GM19035 (cell line): ENCODE data around the gene SF3A1.
"Not testable (repeated sequence)": the region's sequence is repeated elsewhere in the genome, so short reads cannot be mapped to it uniquely, and the experiment has no call there.

Experiments used
- ATAC-seq: cut with Tn5 transposase; IDR thresholded peaks from one replicate; pipeline ENCODE4 v1.9.1; 2021; ENCODE audit not compliant: unreplicated experiment

SF3A1 gene

DNA sequence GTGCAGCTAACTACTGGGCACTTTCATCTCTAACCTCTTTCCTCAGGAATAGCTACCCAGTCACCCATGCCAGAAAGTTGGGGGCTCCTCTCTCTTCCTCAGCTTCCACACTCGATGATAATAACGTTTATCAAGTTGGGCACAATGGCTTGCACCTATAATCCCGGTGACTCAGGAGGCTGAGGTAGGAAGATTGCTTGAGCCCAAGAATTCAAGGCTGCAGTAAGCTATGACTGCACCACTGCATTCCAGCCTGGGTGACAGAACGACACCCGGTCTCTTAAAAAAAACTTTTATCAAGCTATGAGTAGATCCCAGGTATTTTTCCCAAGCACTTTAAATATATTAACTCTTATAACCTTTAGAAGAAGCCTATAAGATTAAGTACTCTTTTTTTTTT is 2.0 kb downstream of the SF3A1 start:
- no peak for ATAC-seq

DNA sequence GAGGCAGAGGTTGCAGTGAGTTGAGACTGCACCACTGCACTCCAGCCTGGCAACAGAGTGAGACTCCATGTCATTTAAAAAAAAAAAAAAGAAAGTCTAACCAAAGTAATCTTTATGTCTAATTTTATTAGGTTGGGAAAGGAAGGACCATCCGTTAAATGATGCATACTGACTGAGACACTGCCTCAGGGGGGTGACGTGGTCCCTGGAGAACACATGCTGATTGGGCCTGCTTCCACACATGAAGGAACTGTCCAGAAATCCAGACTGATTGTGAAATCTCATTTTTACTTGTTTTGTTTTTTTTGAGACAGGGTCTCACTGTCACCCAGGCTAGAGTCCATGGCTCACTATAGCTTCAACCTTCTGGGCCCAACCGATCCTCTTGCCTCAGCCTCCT is 5.5 kb downstream of the SF3A1 start:
- no peak for ATAC-seq

DNA sequence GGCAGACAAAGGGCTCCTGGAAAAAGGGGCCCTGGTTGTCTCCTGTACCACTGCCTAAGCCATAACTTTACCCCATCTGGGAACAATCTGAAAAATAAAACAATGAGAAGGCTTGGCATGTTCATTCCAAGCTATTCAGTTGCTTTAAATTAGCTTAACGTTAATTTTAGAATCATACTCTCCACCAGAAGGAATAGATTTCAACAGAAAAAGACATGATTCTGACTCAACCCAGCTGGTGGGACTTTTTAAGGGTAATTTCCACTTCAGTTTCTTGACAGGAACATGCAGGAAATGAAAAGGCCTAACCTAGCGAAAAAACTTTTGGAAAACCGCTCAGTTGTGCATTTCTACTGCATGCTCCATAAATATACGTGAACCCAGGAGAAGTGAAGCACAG is 7.9 kb downstream of the SF3A1 start:
- ATAC-seq = no peak

DNA sequence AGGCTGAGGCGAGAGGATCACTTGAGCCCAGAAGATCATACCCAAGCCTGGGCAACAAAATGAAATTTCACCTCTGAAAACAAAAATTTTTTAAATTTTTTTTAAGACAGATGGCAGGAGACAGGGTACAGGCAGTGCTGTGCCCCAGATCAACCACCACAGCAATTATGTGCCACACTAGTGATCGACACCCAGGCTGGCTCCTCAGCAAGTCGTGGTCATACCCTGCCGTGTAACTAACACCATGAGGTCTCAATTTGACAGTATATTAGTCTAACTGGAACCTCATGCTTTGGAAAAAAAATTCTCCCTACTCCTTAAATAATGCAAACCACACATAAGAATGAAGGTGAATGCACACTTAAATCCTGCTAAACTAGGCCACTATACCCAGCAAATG is 8.3 kb downstream of the SF3A1 start:
- no peak for ATAC-seq

DNA sequence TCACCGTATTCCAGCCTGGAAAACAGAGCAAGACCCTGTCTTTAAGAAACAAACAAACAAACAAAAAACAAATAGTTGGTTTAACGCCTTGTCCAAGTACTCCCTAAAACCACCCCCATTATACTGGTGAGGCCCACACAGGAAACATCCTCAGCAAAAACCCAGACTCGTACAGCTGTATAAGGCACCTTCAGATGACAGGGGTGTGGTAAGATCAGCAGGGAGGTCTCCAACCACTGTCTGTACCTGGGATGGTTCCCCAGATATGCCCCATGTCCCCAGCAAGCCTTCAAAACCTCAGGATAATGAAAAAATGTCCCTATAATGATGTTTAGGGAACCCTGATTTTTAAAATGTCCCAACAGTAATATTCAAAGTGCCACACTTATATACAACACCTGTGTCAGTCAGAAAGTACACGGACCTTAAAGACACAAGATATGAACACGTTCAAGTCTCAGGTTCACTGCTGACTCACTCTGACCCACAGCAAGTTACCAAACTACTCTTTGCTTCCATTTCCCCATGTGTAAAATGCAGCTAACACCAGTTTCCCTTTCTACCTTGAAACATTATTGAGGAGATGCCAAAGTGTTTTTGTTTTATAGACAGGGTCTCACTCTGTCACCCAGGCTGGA is 9.3 kb downstream of the SF3A1 start:
- no peak for ATAC-seq

DNA sequence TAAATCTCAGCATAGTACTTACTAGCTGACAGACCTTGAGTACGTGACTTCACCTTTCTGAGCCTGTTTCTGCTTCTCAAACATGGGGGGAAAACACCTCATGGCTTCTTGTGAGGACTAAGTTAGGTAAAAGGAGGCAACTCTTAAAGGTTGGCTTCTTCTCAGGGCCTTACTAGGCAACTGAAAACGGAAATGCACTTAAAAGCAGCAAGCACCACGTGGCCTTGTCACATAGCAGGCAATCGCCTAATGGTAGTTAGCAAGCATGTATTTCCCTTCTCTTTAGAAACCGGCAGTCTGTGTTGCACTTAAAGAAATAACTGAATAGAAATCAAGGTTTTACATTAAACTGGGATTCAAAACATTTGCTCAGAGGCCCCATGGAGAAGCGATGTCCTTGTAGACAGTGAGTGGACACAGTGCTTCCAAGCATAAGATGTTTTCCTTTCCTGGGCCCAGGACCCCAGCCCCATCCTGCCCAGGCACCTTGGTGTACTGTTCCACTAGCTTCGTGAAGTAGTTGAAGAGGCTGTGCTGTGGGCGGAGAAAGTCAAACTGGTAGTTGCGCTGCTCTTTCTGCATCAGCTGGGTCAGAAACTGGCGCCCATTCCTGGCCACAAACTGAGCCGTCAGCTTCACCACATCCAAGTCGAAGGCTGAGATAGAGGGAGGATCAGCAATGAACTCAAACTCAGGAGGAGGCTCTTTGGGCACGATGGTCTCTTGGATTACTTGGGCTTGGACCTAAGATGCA is 12.1 kb downstream of the SF3A1 start:
- no peak for ATAC-seq

DNA sequence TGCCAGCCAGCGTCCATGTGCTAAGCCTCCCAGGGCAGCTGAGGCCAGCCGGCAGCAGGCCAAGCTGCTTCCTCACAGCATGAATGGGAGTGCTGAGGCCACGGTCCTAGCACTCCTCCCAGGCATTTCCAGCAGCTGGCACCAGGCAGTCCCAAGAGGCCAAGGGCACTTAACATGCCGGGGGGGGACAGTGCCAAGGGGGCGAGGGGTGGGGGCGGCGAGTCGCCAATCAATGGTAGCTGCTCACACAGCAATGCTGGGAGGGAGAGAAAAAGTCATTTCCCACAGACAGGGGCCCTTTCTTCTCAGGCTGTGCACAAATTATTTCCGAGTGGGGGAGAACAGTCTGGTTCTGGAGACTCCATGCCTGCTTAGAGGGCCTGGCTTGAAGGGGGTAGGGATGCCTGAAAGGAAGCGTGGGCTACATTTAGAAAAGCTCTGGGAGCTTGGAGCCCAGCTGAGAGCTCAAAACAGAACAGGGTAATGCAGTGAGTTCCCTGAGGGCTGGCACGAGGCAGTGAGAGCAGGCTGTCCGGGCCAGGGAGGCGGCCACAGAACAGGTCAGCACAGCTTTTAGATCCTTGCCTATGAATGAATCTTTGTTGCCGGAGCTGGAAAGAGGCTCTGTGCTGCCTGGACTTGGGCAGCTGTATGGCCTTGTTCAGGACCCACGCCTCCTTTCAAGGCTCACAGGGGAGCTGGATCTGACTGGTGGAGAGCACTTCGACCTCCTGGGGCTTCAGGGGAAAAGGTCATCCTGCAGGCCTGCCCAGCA is 15.6 kb downstream of the SF3A1 start:
- no peak for ATAC-seq

DNA sequence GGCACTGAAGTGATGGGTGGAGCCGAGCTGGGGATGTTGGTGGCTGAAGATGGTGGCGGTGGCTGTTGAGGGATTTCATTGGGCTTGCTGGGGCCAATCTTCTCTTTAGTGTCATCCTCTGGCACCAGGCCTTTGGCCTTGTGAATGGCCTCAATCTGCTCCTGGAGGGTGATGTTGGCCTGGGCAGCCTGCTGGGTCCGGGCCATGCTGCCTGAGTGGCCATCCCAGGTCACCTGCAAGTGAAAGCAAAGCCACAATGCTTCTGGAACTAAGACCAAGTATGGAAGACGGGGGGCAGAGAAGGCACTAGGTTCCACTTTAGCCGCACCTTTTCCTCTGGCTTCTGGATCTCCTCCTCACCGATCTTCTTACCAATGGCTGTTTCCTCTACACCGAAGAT is 17.9 kb downstream of the SF3A1 start:
- ATAC-seq = no peak

DNA sequence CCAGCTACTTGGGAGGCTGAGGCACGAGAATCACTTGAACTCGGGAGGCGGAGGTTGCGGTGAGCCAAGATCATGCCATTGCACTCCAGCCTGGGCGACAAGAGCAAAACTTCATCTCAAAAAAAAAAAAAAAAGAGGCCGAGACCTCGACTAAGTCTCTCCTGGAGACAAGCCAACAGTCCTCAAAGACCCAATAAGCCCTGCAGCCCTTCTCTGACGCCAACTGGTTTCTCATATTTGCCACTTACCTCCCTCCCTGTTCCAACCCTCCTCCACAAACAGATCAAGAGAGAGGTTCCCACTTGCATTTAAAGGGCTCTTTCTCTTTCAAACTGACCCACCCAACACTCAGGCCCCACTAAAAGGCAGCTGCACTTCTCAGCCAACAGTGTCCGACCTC is 18.4 kb downstream of the SF3A1 start:
- ATAC-seq = not testable (repeated sequence)

DNA sequence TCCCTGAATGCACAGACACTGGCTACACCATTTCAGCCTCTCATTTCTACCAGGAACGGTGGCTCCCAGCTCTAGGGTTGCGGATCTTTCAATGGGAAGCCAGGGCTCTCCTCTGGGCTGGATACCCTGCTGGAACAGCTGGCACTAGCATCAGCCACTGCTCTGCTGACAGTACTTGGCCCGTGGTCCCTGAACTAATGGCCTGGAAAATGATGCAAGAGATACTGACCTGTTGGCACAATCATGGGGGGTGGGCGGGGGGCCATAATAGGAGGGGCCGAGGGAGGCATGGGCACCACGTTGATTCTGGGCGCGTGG is 19.3 kb downstream of the SF3A1 start:
- no peak for ATAC-seq

DNA sequence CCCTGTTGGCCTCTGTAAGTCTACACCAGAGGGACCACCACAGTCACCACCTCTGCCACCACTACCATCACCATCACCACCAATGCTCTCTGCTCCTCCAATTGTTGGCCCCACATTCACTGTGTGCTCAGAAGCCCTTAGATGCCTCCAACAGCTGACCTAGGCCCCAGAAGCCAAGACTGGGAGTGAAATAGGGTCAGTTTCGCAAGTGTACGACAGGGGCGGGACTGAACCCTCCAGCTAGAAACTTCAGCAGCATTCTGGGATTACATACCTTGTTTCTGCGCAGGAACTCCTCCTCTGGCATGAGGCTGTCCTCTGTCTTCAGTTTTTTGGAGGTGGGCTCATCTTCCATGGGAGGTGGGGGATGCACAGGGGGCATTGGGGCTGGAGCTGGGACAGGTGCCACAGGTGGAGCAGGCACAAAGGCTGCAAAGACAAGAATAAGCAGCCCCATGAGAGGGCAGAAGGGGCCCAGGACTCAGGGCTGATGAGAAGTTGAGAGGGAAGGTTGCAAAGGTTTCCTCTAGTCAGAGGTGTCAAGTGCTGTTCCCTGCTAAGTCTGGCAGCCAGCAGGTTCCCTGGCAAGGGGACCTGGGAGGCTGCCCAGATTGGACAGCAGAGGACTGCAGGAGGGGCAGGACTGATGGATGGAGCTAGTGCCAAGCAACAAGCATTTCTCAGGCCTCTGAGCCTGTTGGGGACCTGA is 19.8 kb downstream of the SF3A1 start:
- ATAC-seq = no peak

DNA sequence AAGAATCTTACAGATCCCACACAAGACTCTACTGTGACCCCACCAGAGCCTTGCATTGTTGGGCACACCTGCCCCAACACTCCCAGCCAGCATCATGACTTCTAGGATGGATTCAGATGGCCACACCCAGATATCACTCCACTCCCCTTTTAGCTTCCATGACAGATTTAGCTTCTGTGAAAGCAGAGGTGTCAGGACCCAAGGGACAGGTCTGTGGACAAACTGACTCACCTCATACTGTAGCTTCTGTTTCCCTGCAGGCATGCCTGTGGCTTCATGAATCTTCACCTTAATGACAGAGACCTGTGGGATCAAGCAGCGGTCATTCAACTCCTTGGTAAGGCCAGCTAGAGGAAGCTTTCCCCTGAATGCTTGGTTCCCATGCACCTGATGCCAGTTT is 21.5 kb downstream of the SF3A1 start:
- ATAC-seq = no peak

DNA sequence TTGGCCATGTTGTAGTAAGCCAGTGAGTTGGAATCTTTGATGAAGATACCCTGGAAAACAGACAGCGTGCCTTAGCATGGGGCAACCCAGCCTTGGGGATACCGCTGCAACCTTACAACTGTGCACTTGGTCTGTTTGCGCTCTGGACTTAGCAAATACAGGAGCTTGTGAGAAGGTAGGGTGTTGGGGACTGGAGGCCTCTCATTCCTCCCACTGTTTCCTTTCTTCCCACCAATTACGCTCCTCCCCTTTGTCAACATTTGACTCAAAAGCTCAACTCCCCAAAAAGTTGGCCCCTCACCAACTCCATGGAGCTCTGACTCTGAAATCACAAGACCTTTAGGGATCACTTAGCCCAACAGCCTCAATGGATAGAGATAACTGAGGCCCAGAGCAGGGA is 22.0 kb downstream of the SF3A1 start:
- ATAC-seq = no peak

DNA sequence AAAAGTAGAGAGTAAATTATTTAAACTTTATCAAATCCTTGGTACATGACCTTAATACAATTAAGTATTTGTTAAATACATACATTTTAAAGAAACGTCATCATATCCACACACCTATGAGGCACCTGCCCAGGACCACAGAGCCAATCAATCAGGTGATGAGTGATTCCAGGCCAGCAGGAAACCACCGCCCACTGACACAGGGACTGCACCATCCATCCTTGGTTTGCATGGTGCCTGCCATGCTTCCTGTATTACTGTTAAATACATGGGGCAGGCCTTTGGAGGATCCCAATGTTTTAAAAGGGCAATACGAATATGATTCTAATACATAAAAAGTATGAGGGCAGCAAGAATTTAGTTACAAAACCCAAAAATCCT is 23.0 kb downstream of the SF3A1 start:
- ATAC-seq = no peak

DNA sequence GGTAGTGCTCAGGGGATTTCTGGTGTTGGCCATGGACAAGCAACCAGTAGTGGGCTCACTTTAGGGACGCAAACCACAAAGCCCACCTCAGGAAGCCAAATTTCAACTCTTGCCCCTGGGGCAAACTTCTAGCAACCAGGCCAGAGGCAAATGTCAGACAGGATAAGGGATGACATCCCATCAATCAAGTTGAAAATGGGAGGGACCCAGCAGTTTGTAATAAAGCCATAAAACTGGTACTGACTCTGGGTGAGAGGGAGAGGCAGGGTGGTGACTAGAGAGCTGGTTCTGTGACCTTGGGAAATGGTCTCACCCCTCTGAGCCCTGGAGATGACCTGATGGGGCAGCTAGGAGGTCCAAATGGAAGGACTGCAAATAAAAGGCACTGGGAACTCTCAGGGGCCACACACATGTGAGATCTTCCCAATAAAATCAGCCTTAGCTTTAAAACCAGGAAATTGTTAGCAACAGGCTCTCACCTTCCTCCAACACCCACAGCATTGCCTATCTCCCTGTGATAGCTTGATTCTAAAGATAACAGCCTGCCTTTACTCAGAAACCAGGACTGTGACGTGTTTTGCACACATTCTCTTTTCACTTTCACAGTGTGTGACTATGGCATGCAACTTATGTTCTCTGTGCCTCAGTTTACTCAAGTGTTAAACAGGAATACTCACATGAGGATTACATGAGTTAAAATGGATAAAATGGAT is 23.5 kb downstream of the SF3A1 start:
- no peak for ATAC-seq

DNA sequence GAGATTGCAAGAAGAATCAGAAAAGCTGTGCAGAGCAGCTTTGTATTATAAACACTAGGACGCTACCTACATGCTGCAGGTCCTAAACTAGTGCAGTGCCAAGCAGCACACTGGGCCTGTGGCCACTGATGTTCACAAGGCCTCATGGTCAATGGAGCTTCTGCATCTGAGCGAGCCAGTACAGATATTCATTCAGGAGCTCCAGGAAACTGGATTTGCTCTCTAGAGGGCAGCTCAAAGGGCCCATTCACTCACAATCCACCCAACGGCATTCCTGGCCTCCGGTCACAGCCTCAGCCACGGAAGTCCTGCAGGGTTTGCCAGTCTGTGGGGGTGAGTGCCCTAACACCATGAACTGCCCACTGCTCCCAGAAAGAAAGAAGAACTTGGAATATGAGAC is 24.1 kb downstream of the SF3A1 start:
- no peak for ATAC-seq

DNA sequence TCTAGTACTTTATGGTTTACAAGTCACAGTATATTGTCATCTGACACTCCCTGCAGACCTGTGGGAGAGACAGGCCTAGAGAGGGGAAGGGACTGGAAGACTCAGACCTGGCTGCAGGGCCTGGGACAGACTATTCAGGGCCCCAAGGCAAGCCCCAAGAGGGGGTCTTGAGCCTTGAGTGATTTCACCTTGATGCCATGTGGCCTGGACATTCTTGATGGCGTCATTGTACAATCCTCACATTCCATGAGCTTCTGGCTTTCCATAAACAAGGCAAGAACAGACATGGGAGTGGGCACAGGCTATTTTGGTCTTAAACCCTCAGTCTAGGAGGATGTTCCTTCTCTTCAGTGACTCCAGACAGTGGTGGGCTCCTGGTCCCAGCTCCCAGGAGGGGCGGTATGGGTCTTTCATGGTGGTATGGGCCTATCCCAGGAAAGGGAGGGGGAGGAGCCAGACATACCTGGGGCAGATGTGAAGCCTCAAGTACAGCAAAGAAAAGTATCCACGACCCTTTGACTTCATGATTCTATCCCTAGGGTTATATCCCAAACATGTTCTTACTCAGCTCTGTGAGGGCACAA is 28.1 kb downstream of the SF3A1 start:
- ATAC-seq = no peak

DNA sequence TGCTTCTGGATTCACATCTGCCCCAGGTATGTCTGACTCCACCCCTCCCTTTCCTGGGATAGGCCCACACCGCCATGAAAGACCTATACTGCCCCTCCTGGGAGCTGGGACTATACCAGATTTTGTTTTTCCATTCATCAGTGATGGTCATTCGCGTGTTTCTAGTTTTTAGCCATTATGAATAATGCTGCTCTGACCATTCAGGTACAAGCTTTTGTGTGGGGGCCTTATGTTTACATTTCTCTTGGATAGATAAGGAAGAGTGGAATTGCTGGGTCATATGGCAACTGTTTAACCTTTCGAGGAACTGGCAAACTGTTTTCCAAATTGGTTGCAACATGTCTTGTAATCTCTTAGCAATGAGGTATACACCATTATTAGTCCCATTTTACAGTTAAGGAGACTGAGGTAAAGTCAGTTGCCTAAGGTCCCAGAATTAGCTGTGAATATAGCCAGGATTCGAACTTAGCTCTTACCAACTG is 28.8 kb downstream of the SF3A1 start:
- no peak for ATAC-seq

DNA sequence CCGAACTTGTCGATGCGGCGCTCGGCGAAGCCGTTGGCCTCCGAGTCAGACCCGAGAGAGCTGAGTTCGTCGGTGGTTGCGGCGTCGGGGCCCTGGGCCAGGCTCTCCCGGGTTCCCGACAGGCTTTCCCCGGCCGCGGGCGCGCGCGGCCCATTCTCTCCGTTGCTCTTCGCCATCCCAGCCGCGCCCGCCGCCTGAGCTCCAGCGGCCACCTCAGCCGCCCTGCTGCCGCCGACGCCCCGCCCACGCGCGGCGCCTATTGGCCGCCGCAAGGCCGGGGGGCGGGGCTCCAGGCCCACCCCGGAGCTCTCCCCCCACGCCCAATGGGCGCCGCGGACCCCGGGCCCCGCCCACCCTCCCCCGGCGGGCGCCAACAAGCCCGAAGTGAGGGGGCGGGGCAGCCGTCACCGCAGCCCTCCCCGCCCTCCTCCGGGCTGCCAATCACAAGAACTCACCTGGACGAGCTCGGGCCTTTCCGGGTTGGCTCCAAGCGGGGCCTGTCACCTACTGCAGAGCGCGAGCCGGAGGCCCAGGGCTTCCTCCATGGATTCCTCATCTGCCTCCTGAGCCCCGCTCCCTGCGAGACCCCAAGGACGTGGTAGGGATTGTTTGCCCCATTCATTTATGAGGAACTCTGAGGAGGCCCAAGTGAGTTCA is 29.9 kb downstream of the SF3A1 start, which contains the start of gene TBC1D10A:
TSS of gene TBC1D10A (minus strand) at position 236 of the 657 bp plus-strand sequence. CDS start at position 176, 60 bp downstream.
- ATAC-seq = peak; percentile 92

DNA sequence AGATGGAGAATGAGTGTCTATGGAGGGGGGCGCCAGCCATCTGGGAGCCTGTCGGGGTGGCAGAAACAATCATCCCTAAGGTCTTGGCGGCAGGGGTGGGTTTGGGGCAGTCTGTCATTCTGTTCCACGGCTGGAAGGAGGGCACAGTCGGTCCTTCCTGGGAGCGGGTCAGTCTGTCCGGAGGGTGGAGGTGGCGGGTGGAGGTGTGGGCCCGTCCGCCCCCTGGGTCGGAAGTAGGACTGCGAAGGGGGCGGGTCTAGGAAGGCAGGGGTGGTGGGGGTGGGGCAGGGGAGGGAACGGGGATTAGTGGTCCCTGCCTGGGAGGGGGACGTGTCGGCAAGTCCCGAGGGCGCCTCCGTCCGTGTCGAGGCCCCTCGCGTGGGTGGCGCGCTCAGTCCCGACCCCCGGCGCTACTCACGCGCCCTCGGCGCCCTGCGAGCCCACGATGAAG is 30.4 kb downstream of the SF3A1 start:
- peak; percentile 35 for ATAC-seq
